ENCODE measurements around the gene RNF126. TPM values are rescaled to one million over a fixed set of nuclear protein-coding genes. Genes with fewer than 3 reads are reported as not detected.

The RNF126 gene
- total RNA-seq, 1 donor from 2014 or later = 40.8 TPM

DNA sequence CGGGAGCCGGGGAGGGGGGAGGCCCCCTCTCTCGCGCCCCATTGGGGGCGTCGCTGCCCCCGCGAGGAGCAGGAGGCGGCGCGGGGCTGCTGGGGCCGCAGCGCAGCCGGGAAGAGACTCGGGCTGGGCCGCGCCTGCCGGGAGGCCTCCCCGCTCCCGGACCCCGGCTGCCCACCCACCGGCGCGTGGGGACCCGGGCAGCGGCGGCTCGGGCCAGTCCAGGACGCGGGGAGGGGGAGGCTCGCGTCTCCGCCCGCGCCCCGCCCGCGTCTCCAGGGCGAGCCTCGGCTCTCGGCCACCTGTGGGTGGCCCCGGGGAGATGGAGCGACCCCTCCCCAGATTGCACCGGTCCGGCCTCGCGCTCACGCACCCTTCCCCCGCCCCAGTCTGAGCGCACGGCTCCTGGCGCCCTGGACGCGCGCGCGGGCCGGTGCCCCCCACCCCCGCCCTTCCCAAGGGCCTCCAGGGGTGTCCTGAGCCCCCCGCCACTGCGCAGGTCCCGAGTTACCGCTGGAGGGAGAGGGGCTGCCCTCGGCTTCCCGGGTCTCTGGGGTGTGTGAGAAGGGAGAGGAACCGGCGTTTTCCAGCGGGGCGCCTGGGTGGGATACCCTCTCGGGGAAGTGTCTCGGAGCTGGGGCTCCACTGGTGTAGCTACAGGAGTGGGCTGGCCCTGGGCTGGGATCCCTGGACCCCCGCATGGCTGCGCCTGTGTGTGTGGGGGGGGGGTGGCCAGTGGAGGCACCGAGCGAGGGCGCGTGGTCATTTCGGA, 46.4 kb upstream of the RNF126 start:
- TF ChIP-seq, protein P1, sequence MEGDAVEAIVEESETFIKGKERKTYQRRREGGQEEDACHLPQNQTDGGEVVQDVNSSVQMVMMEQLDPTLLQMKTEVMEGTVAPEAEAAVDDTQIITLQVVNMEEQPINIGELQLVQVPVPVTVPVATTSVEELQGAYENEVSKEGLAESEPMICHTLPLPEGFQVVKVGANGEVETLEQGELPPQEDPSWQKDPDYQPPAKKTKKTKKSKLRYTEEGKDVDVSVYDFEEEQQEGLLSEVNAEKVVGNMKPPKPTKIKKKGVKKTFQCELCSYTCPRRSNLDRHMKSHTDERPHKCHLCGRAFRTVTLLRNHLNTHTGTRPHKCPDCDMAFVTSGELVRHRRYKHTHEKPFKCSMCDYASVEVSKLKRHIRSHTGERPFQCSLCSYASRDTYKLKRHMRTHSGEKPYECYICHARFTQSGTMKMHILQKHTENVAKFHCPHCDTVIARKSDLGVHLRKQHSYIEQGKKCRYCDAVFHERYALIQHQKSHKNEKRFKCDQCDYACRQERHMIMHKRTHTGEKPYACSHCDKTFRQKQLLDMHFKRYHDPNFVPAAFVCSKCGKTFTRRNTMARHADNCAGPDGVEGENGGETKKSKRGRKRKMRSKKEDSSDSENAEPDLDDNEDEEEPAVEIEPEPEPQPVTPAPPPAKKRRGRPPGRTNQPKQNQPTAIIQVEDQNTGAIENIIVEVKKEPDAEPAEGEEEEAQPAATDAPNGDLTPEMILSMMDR (IDR thresholded peaks at IDR 0.05) = no peak
- no peak for DNase-seq (ENCODE audit: extremely low spot score, unreplicated experiment)
- no peaks in the 10 kb centered on the region for H3K9me3 Mint-ChIP-seq (ENCODE audit: unreplicated experiment)
- H3K4me1 Mint-ChIP-seq (ENCODE audit: unreplicated experiment) = peaks cover 22% of the 10 kb centered on the region
- H3K36me3 Mint-ChIP-seq (ENCODE audit: unreplicated experiment) = no peaks in the 10 kb centered on the region
- peak overlapping the region; percentile 77 for H3K4me3 Mint-ChIP-seq (ENCODE audit: unreplicated experiment)
- H3K27me3 Mint-ChIP-seq (ENCODE audit: unreplicated experiment) = no peaks in the 10 kb centered on the region
- H3K27ac Mint-ChIP-seq (ENCODE audit: unreplicated experiment) = peak overlapping the region; percentile 54

DNA sequence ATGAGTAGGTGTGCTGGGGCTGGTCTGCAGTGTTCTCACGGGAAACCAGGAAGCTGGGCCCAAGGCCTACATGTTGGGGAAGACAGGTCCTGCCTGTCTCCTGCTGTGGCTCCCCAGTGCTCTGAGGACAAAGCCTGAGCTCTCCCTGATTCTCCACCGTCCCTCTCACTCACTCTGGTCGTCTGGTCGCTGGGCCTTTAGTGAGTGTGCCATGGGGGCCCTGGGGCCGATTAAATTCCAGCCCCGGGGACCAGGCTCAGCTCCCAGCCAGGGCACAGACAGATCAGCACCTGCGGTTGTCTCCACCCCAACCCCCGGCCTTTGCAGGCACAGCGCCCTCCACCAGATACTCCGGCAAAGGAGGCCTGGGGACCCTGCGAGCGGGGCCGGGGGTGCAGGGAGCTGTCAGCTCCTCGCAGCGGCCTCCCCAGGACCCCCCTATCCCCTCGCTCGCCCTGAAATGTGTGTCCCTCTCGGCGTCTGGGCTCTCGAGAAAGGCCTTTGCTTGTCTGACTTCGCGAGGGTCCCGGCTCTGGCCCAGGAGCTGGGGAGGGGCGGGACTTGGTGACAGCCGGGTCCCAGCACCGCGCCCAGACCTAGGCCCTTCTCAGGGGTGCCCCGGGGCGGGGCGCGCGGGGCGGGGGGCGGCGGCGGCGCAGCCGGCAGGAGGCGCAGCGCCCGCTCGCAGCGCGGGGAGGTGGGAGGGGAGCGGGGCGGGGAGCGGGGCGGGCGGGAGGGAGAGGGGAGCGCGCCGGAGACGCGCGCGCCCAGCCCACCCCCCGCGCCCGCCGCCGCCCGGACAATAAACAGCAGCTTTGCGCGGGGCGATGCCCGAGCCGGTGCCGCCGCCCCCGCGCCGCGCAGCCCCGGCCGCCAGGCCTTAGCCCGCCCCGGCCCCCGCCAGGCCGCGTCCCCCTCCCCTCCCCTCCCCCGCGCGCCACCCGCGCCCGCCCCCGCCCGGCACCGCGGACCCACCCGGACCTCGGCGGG, 45.4 kb upstream of the RNF126 start, which contains the start of gene PALM:
PALM (plus strand) TSS at position 782 of the 990 bp plus-strand sequence. CDS start 212 bp downstream, outside the sequence.
- TF ChIP-seq, protein P1 (IDR thresholded peaks at IDR 0.05) = peak; percentile 49
- no peak for DNase-seq (ENCODE audit: extremely low spot score, unreplicated experiment)
- Mint-ChIP-seq H3K4me3 (ENCODE audit: unreplicated experiment) (peak within 1 kb of the TSS; percentile 77), H3K27ac (ENCODE audit: unreplicated experiment) (peak within 1 kb of the TSS; percentile 54), H3K27me3 (ENCODE audit: unreplicated experiment) (no peaks in the 10 kb centered on the region), H3K4me1 (ENCODE audit: unreplicated experiment) (peaks cover 22% of the 10 kb centered on the region), H3K36me3 (ENCODE audit: unreplicated experiment) (no peaks in the 10 kb centered on the region), H3K9me3 (ENCODE audit: unreplicated experiment) (no peaks in the 10 kb centered on the region)

DNA sequence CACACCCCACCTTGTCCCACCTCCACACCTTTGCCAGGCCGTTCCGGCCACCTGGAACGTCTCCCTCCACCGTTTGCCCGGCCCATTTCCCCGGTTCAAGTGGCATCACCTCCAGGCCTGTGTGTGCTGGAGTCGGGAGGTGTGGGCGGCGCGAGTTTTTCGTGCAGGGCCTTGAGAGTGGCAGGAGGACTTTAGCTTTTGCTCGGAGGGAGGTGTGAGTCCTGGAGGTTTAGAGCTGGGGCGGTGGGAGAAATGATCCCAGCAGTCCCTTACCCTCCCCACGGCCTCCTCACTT, 41.4 kb upstream of the RNF126 start:
- H3K9me3 Mint-ChIP-seq (ENCODE audit: unreplicated experiment) = no peaks in the 10 kb centered on the region
- no peak for DNase-seq (ENCODE audit: extremely low spot score, unreplicated experiment)

DNA sequence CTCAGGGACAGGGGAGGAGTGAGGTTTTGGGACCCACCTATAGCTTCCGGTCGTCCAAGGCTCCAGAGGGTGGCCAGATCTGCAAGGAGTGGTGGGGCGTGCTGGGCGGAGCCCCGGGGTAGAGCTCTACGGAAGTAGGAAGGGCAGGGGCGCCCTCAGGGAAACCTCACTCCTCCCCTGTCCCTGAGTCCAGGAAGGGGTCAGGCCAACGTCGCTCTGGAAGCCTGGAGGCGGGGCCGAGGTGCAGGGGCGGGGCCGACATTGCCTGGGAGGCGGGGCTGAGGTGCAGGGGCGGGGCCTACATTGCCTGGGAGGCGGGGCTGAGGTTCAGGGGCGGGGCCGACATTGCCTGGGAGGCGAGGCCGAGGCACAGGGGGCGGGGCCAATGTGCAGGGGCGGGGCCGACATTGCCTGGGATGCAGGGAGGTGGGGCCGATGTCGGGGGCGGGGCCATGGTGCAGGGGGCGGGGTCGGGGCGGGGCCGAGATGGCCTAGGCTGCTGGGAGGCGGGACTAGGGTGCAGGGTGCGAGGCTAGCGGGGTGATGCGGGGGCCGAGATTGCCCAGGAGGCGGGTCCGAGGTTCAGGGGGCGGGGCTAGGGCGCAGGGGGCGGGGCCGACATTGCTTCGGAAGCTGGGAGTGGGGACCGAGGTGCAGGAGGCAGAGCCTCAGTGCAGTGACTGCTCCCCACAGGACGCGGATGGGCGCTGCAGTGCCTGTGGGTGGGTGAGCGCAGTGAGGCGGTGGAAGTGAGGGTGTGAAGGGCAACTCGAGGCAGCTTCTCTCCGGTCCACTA, 40.8 kb upstream of the RNF126 start:
- Mint-ChIP-seq H3K4me3 (ENCODE audit: unreplicated experiment) (no peak overlapping the region), H3K4me1 (ENCODE audit: unreplicated experiment) (peaks cover 9% of the 10 kb centered on the region), H3K36me3 (ENCODE audit: unreplicated experiment) (no peaks in the 10 kb centered on the region), H3K27me3 (ENCODE audit: unreplicated experiment) (no peaks in the 10 kb centered on the region), H3K9me3 (ENCODE audit: unreplicated experiment) (no peaks in the 10 kb centered on the region), H3K27ac (ENCODE audit: unreplicated experiment) (no peak overlapping the region)
- DNase-seq (ENCODE audit: extremely low spot score, unreplicated experiment) = no peak
- TF ChIP-seq, protein P1 (IDR thresholded peaks at IDR 0.05) = no peak

More for the DNA sequence above, 41.4 kb upstream of the RNF126 start:
- TF ChIP-seq, protein P1 (IDR thresholded peaks at IDR 0.05) = no peak
- Mint-ChIP-seq H3K27me3 (ENCODE audit: unreplicated experiment) (no peaks in the 10 kb centered on the region), H3K4me3 (ENCODE audit: unreplicated experiment) (no peak overlapping the region), H3K4me1 (ENCODE audit: unreplicated experiment) (peaks cover 9% of the 10 kb centered on the region), H3K36me3 (ENCODE audit: unreplicated experiment) (no peaks in the 10 kb centered on the region), H3K27ac (ENCODE audit: unreplicated experiment) (no peak overlapping the region)
